GM06990 (cell line): ENCODE measurements around the gene SLC7A8.

Source experiments
- DNase-seq: peaks from one replicate; pipeline ENCODE4 v3.0.0-alpha.2; 2011; ENCODE audit not compliant: insufficient read length; ENCODE audit errors: extremely low read depth
- H3K27me3 ChIP-seq: replicated peaks from 2 replicates; pipeline ENCODE4 v1.6.0; 2011; ENCODE audit warnings: low read length; ENCODE audit not compliant: control insufficient read depth, insufficient read depth
- H3K36me3 ChIP-seq: 2 replicates; pipeline ENCODE4 v1.5.1; 2011; ENCODE audit warnings: low read length; ENCODE audit not compliant: control insufficient read depth, insufficient read depth
- H3K4me3 ChIP-seq: replicated peaks from 2 replicates; pipeline ENCODE4 v1.5.1; 2011; ENCODE audit warnings: low read depth, mild to moderate bottlenecking, control low read depth, low read length
- CTCF ChIP-seq: IDR thresholded peaks from 2 replicates; pipeline ENCODE4 v1.5.1; 2011; ENCODE audit warnings: low read length, control low read depth, mild to moderate bottlenecking, inconsistent platforms; ENCODE audit not compliant: insufficient read depth, poor library complexity, severe bottlenecking

SLC7A8 gene

GRCh38 chr14:23142826-23143225 is 40.6 kb downstream of the SLC7A8 start:
- TF ChIP-seq CTCF, result no peak
- no peak overlapping the region for H3K4me3 ChIP-seq
- peaks cover 5% of the 10 kb centered on the region; the same call in 1 of the 2 replicates for H3K27me3 ChIP-seq
- H3K36me3 ChIP-seq, result no peaks in the 10 kb centered on the region
- DNase-seq, result no peak

GRCh38 chr14:23141706-23142444 is 41.6 kb downstream of the SLC7A8 start:
- no peaks in the 10 kb centered on the region for H3K36me3 ChIP-seq
- DNase-seq, result no peak

GRCh38 chr14:23140371-23140770 is 43.1 kb downstream of the SLC7A8 start:
- no peak overlapping the region for H3K4me3 ChIP-seq
- TF ChIP-seq CTCF, result no peak
- DNase-seq, result no peak
- peaks cover 5% of the 10 kb centered on the region; the same call in 1 of the 2 replicates for H3K27me3 ChIP-seq
- no peaks in the 10 kb centered on the region for H3K36me3 ChIP-seq

More at GRCh38 chr14:23141706-23142444, 41.6 kb downstream of the SLC7A8 start:
- Histone ChIP-seq H3K27me3 (peaks cover 5% of the 10 kb centered on the region; the same call in 1 of the 2 replicates), H3K4me3 (no peak overlapping the region)
- TF ChIP-seq CTCF, result no peak

GRCh38 chr14:23139874-23140273 is 43.6 kb downstream of the SLC7A8 start:
- Histone ChIP-seq H3K36me3 (no peaks in the 10 kb centered on the region), H3K4me3 (no peak overlapping the region), H3K27me3 (peaks cover 5% of the 10 kb centered on the region; the same call in 1 of the 2 replicates)
- DNase-seq, result no peak
- TF ChIP-seq CTCF, result no peak

- peaks cover 5% of the 10 kb centered on the region; the same call in 1 of the 2 replicates for H3K27me3 ChIP-seq
Measured at GRCh38 chr14:23137813-23138535, 45.5 kb downstream of the SLC7A8 start.

More at GRCh38 chr14:23137813-23138535, 45.5 kb downstream of the SLC7A8 start:
- H3K36me3 ChIP-seq, result no peaks in the 10 kb centered on the region
- no peak overlapping the region for H3K4me3 ChIP-seq
- DNase-seq, result no peak
- TF ChIP-seq CTCF, result no peak
